Measurements from ENCODE around the gene KLHL22.

- no peak for TF ChIP-seq CTCF (IDR thresholded peaks at IDR 0.05)
- TF ChIP-seq POLR2A (IDR thresholded peaks at IDR 0.05): no peak
- TF ChIP-seq POLR2AphosphoS5 (IDR thresholded peaks at IDR 0.05): no peak
These were observed 30.7 kb upstream of the KLHL22 start for GRCh38 chr22:20526305-20526627.
